Fibroblast of skin of right biceps (primary cell): ENCODE results near the gene CSMD2.

ENCODE experiments used
- DNase-seq: peaks from one replicate; pipeline ENCODE4 v3.0.0-alpha.2; 2013

Gene CSMD2

GRCh38 chr1:33727310-33727709, 437.7 kb downstream of the CSMD2 start:
- no peak for DNase-seq

- DNase-seq: no peak
Measured at GRCh38 chr1:33726274-33726804, 438.7 kb downstream of the CSMD2 start.

GRCh38 chr1:33725556-33726160, 439.4 kb downstream of the CSMD2 start:
- no peak for DNase-seq

GRCh38 chr1:33725037-33725436, 440.0 kb downstream of the CSMD2 start:
- no peak for DNase-seq

- DNase-seq: no peak
Measured at GRCh38 chr1:33724348-33724747, 440.7 kb downstream of the CSMD2 start.

- DNase-seq: no peak
Measured at GRCh38 chr1:33723251-33723650, 441.8 kb downstream of the CSMD2 start.

GRCh38 chr1:33721301-33721815, 443.7 kb downstream of the CSMD2 start:
- DNase-seq: no peak

GRCh38 chr1:33719771-33720670, 445.0 kb downstream of the CSMD2 start:
- DNase-seq: peak; percentile 78

- no peak for DNase-seq
Measured at GRCh38 chr1:33719326-33719725, 445.7 kb downstream of the CSMD2 start.

- no peak for DNase-seq
Measured at GRCh38 chr1:33718186-33718585, 446.8 kb downstream of the CSMD2 start.

- no peak for DNase-seq
Measured at GRCh38 chr1:33716976-33717688, 447.9 kb downstream of the CSMD2 start.

GRCh38 chr1:33715195-33715811, 449.7 kb downstream of the CSMD2 start:
- no peak for DNase-seq

- no peak for DNase-seq
Measured at GRCh38 chr1:33714421-33714820, 450.6 kb downstream of the CSMD2 start.

GRCh38 chr1:33713058-33713877, 451.8 kb downstream of the CSMD2 start:
- no peak for DNase-seq

GRCh38 chr1:33712186-33712585, 452.8 kb downstream of the CSMD2 start:
- DNase-seq: peak; percentile 79

GRCh38 chr1:33711511-33711910, 453.5 kb downstream of the CSMD2 start:
- DNase-seq: no peak

- peak; percentile 81 for DNase-seq
Measured at GRCh38 chr1:33710967-33711366, 454.1 kb downstream of the CSMD2 start.

- peak; percentile 43 for DNase-seq
Measured at GRCh38 chr1:33709783-33710718, 455.0 kb downstream of the CSMD2 start.

- no peak for DNase-seq
Measured at GRCh38 chr1:33709174-33709782, 455.8 kb downstream of the CSMD2 start.

- no peak for DNase-seq
Measured at GRCh38 chr1:33706634-33707255, 458.3 kb downstream of the CSMD2 start.
